ENCODE results near the gene YPEL2.

Gene YPEL2

GRCh38 chr17:59327121-59327980, 4.1 kb upstream of the YPEL2 start:
- 0 out of 2 replicates have a peak overlapping the region, but pooled peaks have one; percentile 2 for H2AFZ ChIP-seq (ENCODE audit: low read length)

GRCh38 chr17:59327981-59328290, 3.5 kb upstream of the YPEL2 start:
- peaks cover 3% of the 10 kb centered on the region for H4K20me1 ChIP-seq (ENCODE audit: insufficient read depth, low read length, poor library complexity, severe bottlenecking)
- H3K27me3 ChIP-seq (ENCODE audit: insufficient read depth, low read length, poor library complexity, severe bottlenecking), result no peaks in the 10 kb centered on the region
- no peak overlapping the region for H3K4me3 ChIP-seq (ENCODE audit: low read length, poor library complexity, severe bottlenecking)
- peaks cover 10% of the 10 kb centered on the region for H3K4me1 ChIP-seq (ENCODE audit: insufficient read depth, low read length, poor library complexity, severe bottlenecking)
- no peaks in the 10 kb centered on the region for H3K36me3 ChIP-seq (ENCODE audit: insufficient read depth, low read length)
- peaks cover 3% of the 10 kb centered on the region; the same call in 1 of the 2 replicates for H3F3A ChIP-seq (ENCODE audit: low read depth)
- TF ChIP-seq EZH2phosphoT487 (IDR thresholded peaks at IDR 0.05; ENCODE audit: borderline replicate concordance) (no peak), CTCF (conservative IDR thresholded peaks at IDR 0.05; ENCODE audit: low read length) (no peak)
- H3K9ac ChIP-seq (ENCODE audit: low read depth, low read length, poor library complexity, severe bottlenecking), result no peak overlapping the region
- H2AFZ ChIP-seq (ENCODE audit: low read length), result no peak overlapping the region
- H3K4me2 ChIP-seq (ENCODE audit: low read depth, low read length, poor library complexity, severe bottlenecking), result no peak overlapping the region
- H3K79me2 ChIP-seq (ENCODE audit: insufficient read depth, low read length), result peaks cover 6% of the 10 kb centered on the region; the same call in 1 of the 2 replicates
- no peaks in the 10 kb centered on the region for H3K9me2 ChIP-seq (replicated peaks; ENCODE audit: low read depth, low read length)
- no peaks in the 10 kb centered on the region for H3K9me3 ChIP-seq (ENCODE audit: insufficient read depth, low read depth, low read length)

More at GRCh38 chr17:59327121-59327980, 4.1 kb upstream of the YPEL2 start:
- Histone ChIP-seq H3K4me2 (ENCODE audit: low read depth, low read length, poor library complexity, severe bottlenecking) (no peak overlapping the region), H3K4me1 (ENCODE audit: insufficient read depth, low read length, poor library complexity, severe bottlenecking) (peaks cover 4% of the 10 kb centered on the region), H3K4me3 (ENCODE audit: low read length, poor library complexity, severe bottlenecking) (no peak overlapping the region), H3K79me2 (ENCODE audit: insufficient read depth, low read length) (0 out of 2 replicates have a peak, but pooled peaks cover under 1% of the 10 kb centered on the region), H3K36me3 (ENCODE audit: insufficient read depth, low read length) (no peaks in the 10 kb centered on the region), H3K9me3 (ENCODE audit: insufficient read depth, low read depth, low read length) (no peaks in the 10 kb centered on the region), H3K27me3 (ENCODE audit: insufficient read depth, low read length, poor library complexity, severe bottlenecking) (no peaks in the 10 kb centered on the region), H3K9me2 (replicated peaks; ENCODE audit: low read depth, low read length) (no peaks in the 10 kb centered on the region), H3F3A (ENCODE audit: low read depth) (peaks cover 3% of the 10 kb centered on the region; the same call in 1 of the 2 replicates), H4K20me1 (ENCODE audit: insufficient read depth, low read length, poor library complexity, severe bottlenecking) (no peaks in the 10 kb centered on the region), H3K9ac (ENCODE audit: low read depth, low read length, poor library complexity, severe bottlenecking) (no peak overlapping the region)
- TF ChIP-seq EZH2phosphoT487 (IDR thresholded peaks at IDR 0.05; ENCODE audit: borderline replicate concordance), result no peak
- no peak for TF ChIP-seq CTCF (conservative IDR thresholded peaks at IDR 0.05; ENCODE audit: low read length)

GRCh38 chr17:59328601-59329000, 2.9 kb upstream of the YPEL2 start:
- Histone ChIP-seq H3K9ac (ENCODE audit: low read depth, low read length, poor library complexity, severe bottlenecking) (no peak overlapping the region), H4K20me1 (ENCODE audit: insufficient read depth, low read length, poor library complexity, severe bottlenecking) (peaks cover 7% of the 10 kb centered on the region), H3K9me2 (replicated peaks; ENCODE audit: low read depth, low read length) (no peaks in the 10 kb centered on the region), H3K4me3 (ENCODE audit: low read length, poor library complexity, severe bottlenecking) (no peak overlapping the region), H3K9me3 (ENCODE audit: insufficient read depth, low read depth, low read length) (no peaks in the 10 kb centered on the region), H3K4me2 (ENCODE audit: low read depth, low read length, poor library complexity, severe bottlenecking) (no peak overlapping the region), H3K36me3 (ENCODE audit: insufficient read depth, low read length) (no peaks in the 10 kb centered on the region), H3K79me2 (ENCODE audit: insufficient read depth, low read length) (peaks cover 10% of the 10 kb centered on the region; the same call in 1 of the 2 replicates), H3F3A (ENCODE audit: low read depth) (peaks cover 3% of the 10 kb centered on the region; the same call in 1 of the 2 replicates), H2AFZ (ENCODE audit: low read length) (peak overlapping the region; percentile 36; the same call in 1 of the 2 replicates), H3K27me3 (ENCODE audit: insufficient read depth, low read length, poor library complexity, severe bottlenecking) (no peaks in the 10 kb centered on the region), H3K4me1 (ENCODE audit: insufficient read depth, low read length, poor library complexity, severe bottlenecking) (peaks cover 16% of the 10 kb centered on the region)
- TF ChIP-seq CTCF (conservative IDR thresholded peaks at IDR 0.05; ENCODE audit: low read length) (no peak), EZH2phosphoT487 (IDR thresholded peaks at IDR 0.05; ENCODE audit: borderline replicate concordance) (no peak)
